Testis (tissue), 3 donors: Measurements from ENCODE around the gene HMGN1. TPM values are rescaled to one million over a fixed set of nuclear protein-coding genes. Genes with fewer than 3 reads are reported as not detected.

Source experiments
- DNase-seq: peaks from one replicate; pipeline ENCODE4 v3.0.0-alpha.2; 2019
- H3K27ac ChIP-seq, 2 donors: fragments of 200-600 bp; sonication (generic); one replicate each; pipeline ENCODE4 v1.5.1; 2019
- H3K27me3 ChIP-seq: fragments of 200-600 bp; sonication (generic); one replicate; pipeline ENCODE4 v1.5.1; 2019
- H3K36me3 ChIP-seq: fragments of 200-600 bp; sonication (generic); one replicate; pipeline ENCODE4 v1.5.1; 2017; ENCODE audit warnings: low read depth; ENCODE audit errors: missing control alignments
- H3K4me1 ChIP-seq: fragments of 200-600 bp; sonication (generic); one replicate; pipeline ENCODE4 v1.5.1; 2019
- H3K4me3 ChIP-seq, 2 donors: fragments of 200-600 bp; sonication (generic); one replicate each; pipeline ENCODE4 v1.5.1; 2017 to 2019
- H3K9me3 ChIP-seq: fragments of 200-600 bp; sonication (generic); one replicate; pipeline ENCODE4 v1.5.1; 2017
- CTCF ChIP-seq, 3 experiments: fragments of 450-650 bp in 2 of 3; fragments of 200-600 bp in 1 of 3; sonication (generic) in 1 of 3; IDR thresholded peaks; one replicate each; pipeline ENCODE4 v1.5.1; 2016 to 2019; ENCODE audit warnings: antibody characterized with exemption in 3 of 3, mild to moderate bottlenecking in 2 of 3, moderate library complexity in 1 of 3
- POLR2A ChIP-seq: fragments of 450-650 bp; IDR thresholded peaks from one replicate; pipeline ENCODE4 v1.6.1; 2017; ENCODE audit warnings: antibody characterized with exemption, mild to moderate bottlenecking, moderate library complexity
- WGBS, 2 donors: methylation state at CpG; one replicate each; pipeline ENCODE4 v1.1.5; 2018; 5-methylcytosine and 5-hydroxymethylcytosine counted together
- intact Hi-C: fragments of 100-400 bp; cut with DNase I; formaldehyde crosslinking; loops from one replicate; pipeline ENCODE4 v1.15.1; 2023; ENCODE audit warnings: low total_unique reads
- polyA plus RNA-seq: library from polyadenylated mRNA; stranded (reverse); fragments of 350-450 nt; fragmentation: Illumina TruSeq; extraction: RNeasy Lipid Tissue Mini Kit (QIAGEN cat#74804); gene quantifications from one replicate; pipeline ENCODE4 v1.2.3, GENCODE V29; 2014; ENCODE audit warnings: low read depth, low replicate concordance; ENCODE audit not compliant: insufficient read depth
- total RNA-seq, 2 donors: library from RNA; depleted of rRNA; stranded (reverse); fragments of >200 nt; gene quantifications; one replicate each; pipeline ENCODE4 v1.2.3, GENCODE V29; 2016

Gene HMGN1
- total and polyA plus RNA-seq, 3 donors from 2014 or later = 162 to 203 (median 177) TPM

- intact Hi-C loops = no loop called here
- Histone ChIP-seq H3K27me3 (no peaks in the 10 kb centered on the region), H3K36me3 (no peaks in the 10 kb centered on the region), H3K4me1 (peaks cover 8% of the 10 kb centered on the region), H3K4me3 (no peak overlapping the region), H3K27ac (no peak overlapping the region), H3K9me3 (no peaks in the 10 kb centered on the region)
- WGBS, 2 donors = 34 to 49% methylated on average over 8 of the region's 8 CpGs
- TF ChIP-seq CTCF (IDR thresholded peaks at IDR 0.05) (no peak), POLR2A (no peak)
- peak; percentile 45 for DNase-seq
These were observed 16.7 kb downstream of the HMGN1 start for GRCh38 chr21:39332175-39332574.

GRCh38 chr21:39330001-39330400, 18.9 kb downstream of the HMGN1 start:
- H3K9me3 ChIP-seq = no peaks in the 10 kb centered on the region
- peaks cover 8% of the 10 kb centered on the region for H3K4me1 ChIP-seq
- H3K27ac ChIP-seq = no peak overlapping the region
- H3K27me3 ChIP-seq = no peaks in the 10 kb centered on the region
- no peak overlapping the region for H3K4me3 ChIP-seq
- 89 to 91% methylated on average over 6 of the region's 6 CpGs for WGBS, 2 donors
- H3K36me3 ChIP-seq = no peaks in the 10 kb centered on the region
- intact Hi-C loops = no loop called here
- no peak for DNase-seq
- TF ChIP-seq CTCF (IDR thresholded peaks at IDR 0.05) = no peak
- TF ChIP-seq POLR2A = no peak

- no peaks in the 10 kb centered on the region for H3K27me3 ChIP-seq
- no peaks in the 10 kb centered on the region for H3K36me3 ChIP-seq
- TF ChIP-seq CTCF (IDR thresholded peaks at IDR 0.05) (no peak), POLR2A (no peak)
- H3K4me3 ChIP-seq = no peak overlapping the region
- H3K4me1 ChIP-seq = peaks cover 8% of the 10 kb centered on the region
- no peaks in the 10 kb centered on the region for H3K9me3 ChIP-seq
- WGBS, 2 donors = 95% methylated on average over 7 of the region's 7 CpGs
- intact Hi-C loops = no loop called here
- H3K27ac ChIP-seq = no peak overlapping the region
- no peak for DNase-seq
These were observed 21.2 kb downstream of the HMGN1 start for GRCh38 chr21:39327727-39328126.

GRCh38 chr21:39326607-39327307, 22.1 kb downstream of the HMGN1 start:
- no peaks in the 10 kb centered on the region for H3K27me3 ChIP-seq
- no peak overlapping the region for H3K27ac ChIP-seq
- H3K4me1 ChIP-seq = peaks cover 2% of the 10 kb centered on the region
- no peak for DNase-seq
- H3K36me3 ChIP-seq = no peaks in the 10 kb centered on the region
- intact Hi-C loops = no loop called here
- 74 to 83% methylated on average over 7 of the region's 7 CpGs for WGBS, 2 donors
- TF ChIP-seq CTCF (IDR thresholded peaks at IDR 0.05) = no peak
- no peak for TF ChIP-seq POLR2A
- no peak overlapping the region for H3K4me3 ChIP-seq
- H3K9me3 ChIP-seq = no peaks in the 10 kb centered on the region

- H3K4me1 ChIP-seq = no peaks in the 10 kb centered on the region
- H3K27ac ChIP-seq = no peak overlapping the region
- intact Hi-C loops = no loop called here
- no peak for TF ChIP-seq CTCF (IDR thresholded peaks at IDR 0.05)
- no peak for TF ChIP-seq POLR2A
- no peaks in the 10 kb centered on the region for H3K9me3 ChIP-seq
- DNase-seq = no peak
- 94 to 97% methylated on average over 4 of the region's 4 CpGs for WGBS, 2 donors
- H3K36me3 ChIP-seq = no peaks in the 10 kb centered on the region
- no peak overlapping the region for H3K4me3 ChIP-seq
- H3K27me3 ChIP-seq = no peaks in the 10 kb centered on the region
These were observed 23.4 kb downstream of the HMGN1 start for GRCh38 chr21:39325458-39325857.
